AG08395 (cell line): ENCODE results near the gene SMARCAL1.

ENCODE experiments used
- DNase-seq: peaks from one replicate; pipeline ENCODE4 v3.0.0; 2012; ENCODE audit warnings: mixed read lengths, low spot score

SMARCAL1 gene

GRCh38 chr2:216392945-216393840 lies 19.1 kb upstream of the SMARCAL1 start:
- no peak for DNase-seq

GRCh38 chr2:216394881-216395280 lies 17.4 kb upstream of the SMARCAL1 start:
- no peak for DNase-seq

- no peak for DNase-seq
Observed at GRCh38 chr2:216399621-216400020, 12.7 kb upstream of the SMARCAL1 start.

GRCh38 chr2:216402751-216403150 lies 9.5 kb upstream of the SMARCAL1 start:
- DNase-seq: no peak

GRCh38 chr2:216404010-216404618 lies 8.2 kb upstream of the SMARCAL1 start:
- peak; percentile 56 for DNase-seq

- no peak for DNase-seq
Observed at GRCh38 chr2:216405588-216405987, 6.7 kb upstream of the SMARCAL1 start.

- DNase-seq: no peak
Observed at GRCh38 chr2:216406826-216407225, 5.5 kb upstream of the SMARCAL1 start.

- DNase-seq: no peak
Observed at GRCh38 chr2:216408426-216409290, 3.6 kb upstream of the SMARCAL1 start.

- no peak for DNase-seq
Observed at GRCh38 chr2:216410550-216410949, 1.7 kb upstream of the SMARCAL1 start.

GRCh38 chr2:216413882-216414281 lies 1.6 kb downstream of the SMARCAL1 start:
- no peak for DNase-seq

- no peak for DNase-seq
Observed at GRCh38 chr2:216414772-216415319, 2.6 kb downstream of the SMARCAL1 start.

- DNase-seq: no peak
Observed at GRCh38 chr2:216415541-216415940, 3.3 kb downstream of the SMARCAL1 start.

GRCh38 chr2:216416571-216417307 lies 4.5 kb downstream of the SMARCAL1 start:
- DNase-seq: no peak

GRCh38 chr2:216418981-216419380 lies 6.7 kb downstream of the SMARCAL1 start:
- no peak for DNase-seq

GRCh38 chr2:216420367-216421101 lies 8.2 kb downstream of the SMARCAL1 start:
- no peak for DNase-seq

- no peak for DNase-seq
Observed at GRCh38 chr2:216423071-216423470, 10.8 kb downstream of the SMARCAL1 start.

- peak; percentile 68 for DNase-seq
Observed at GRCh38 chr2:216424274-216424673, 12.0 kb downstream of the SMARCAL1 start.

- no peak for DNase-seq
Observed at GRCh38 chr2:216425008-216425787, 12.9 kb downstream of the SMARCAL1 start.

GRCh38 chr2:216426166-216426777 lies 14.0 kb downstream of the SMARCAL1 start:
- peak; percentile 56 for DNase-seq
